Ascending aorta (tissue), 2 donors: ENCODE results near the gene SIMC1. TPM values are rescaled to one million over a fixed set of nuclear protein-coding genes. Genes with fewer than 3 reads are reported as not detected.

Source experiments
- DNase-seq, 2 donors: peaks; one replicate each; pipeline ENCODE4 v3.0.0-alpha.2; 2019; ENCODE audit warnings: low spot score in 2 of 2
- H3K27ac ChIP-seq, 2 donors: fragments of 200-600 bp; sonication (generic); one replicate each; pipeline ENCODE4 v1.5.1; 2016 to 2017; ENCODE audit warnings: mild to moderate bottlenecking in 1 of 2
- H3K27me3 ChIP-seq: fragments of 200-600 bp; sonication (generic); one replicate; pipeline ENCODE4 v1.5.1; 2017
- H3K36me3 ChIP-seq, 2 donors: fragments of 200-600 bp; sonication (generic); one replicate each; pipeline ENCODE4 v1.5.1; 2016
- H3K4me1 ChIP-seq, 2 donors: fragments of 200-600 bp; sonication (generic); one replicate each; pipeline ENCODE4 v1.5.1; 2016 to 2017; ENCODE audit warnings: mild to moderate bottlenecking in 1 of 2
- H3K4me3 ChIP-seq, 2 donors: fragments of 200-600 bp; sonication (generic); one replicate each; pipeline ENCODE4 v1.5.1; 2016 to 2017; ENCODE audit warnings: mild to moderate bottlenecking in 1 of 2
- H3K9me3 ChIP-seq, 2 donors: fragments of 200-600 bp; sonication (generic); one replicate each; pipeline ENCODE4 v1.5.1; 2016
- intact Hi-C: fragments of 100-400 bp; cut with DNase I; formaldehyde crosslinking; loops from one replicate; pipeline ENCODE4 v1.15.1; 2023
- total RNA-seq: library from RNA; depleted of rRNA; stranded (reverse); fragments of >200 nt; gene quantifications from one replicate; pipeline ENCODE4 v1.1.0, GENCODE V29; 2016
- TF ChIP-seq, protein P1 (sequence below), 3 experiments: fragments of 200-600 bp in 2 of 3; fragments of 450-650 bp in 1 of 3; sonication (generic) in 2 of 3; IDR thresholded peaks; one replicate each; pipeline ENCODE4 v1.5.1; 2016 to 2019; ENCODE audit warnings: antibody characterized with exemption in 3 of 3, mild to moderate bottlenecking in 1 of 3, moderate library complexity in 1 of 3

Gene SIMC1
- total RNA-seq, 1 donor from 2014 or later = 3.7 TPM

DNA sequence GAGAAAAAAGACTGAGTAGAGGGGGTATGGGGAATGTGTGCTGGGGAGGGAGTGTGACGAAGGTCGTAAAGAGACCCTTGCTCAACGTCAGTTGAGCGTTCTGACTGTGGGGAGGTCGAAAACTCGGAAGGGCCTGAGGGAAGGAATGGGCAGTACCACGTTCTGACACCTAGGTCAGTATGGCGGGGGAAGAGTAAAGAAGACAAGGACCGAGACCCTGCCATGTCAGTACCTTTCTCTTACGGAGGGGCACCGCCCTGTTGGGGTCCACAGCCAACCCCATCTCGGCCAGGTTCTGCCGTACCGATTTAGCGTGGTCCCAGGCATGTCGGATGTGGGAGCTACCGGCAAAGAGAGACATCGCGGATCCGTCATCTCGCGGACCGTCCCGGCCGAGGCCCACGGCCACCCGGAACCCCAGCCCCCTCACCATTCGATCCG, 149.8 kb downstream of the SIMC1 start:
- intact Hi-C loops = loop anchor here (1.0 to 10.0 kb wide), 5 partner anchors 23 to 617 kb away; partner anchors contain the start of genes ARL10, FAF2, KIAA1191 and TSPAN17
- H3K4me3 ChIP-seq = peak overlapping the region; percentile 67
- no peaks in the 10 kb centered on the region for H3K27me3 ChIP-seq
- peaks cover 32 to 51% of the 10 kb centered on the region in 2 donors for H3K36me3 ChIP-seq
- peaks cover 6 to 16% of the 10 kb centered on the region in 2 donors for H3K4me1 ChIP-seq
- H3K9me3 ChIP-seq = no peaks in the 10 kb centered on the region
- DNase-seq = no peak
- peak overlapping the region; percentile 92 for H3K27ac ChIP-seq
- TF ChIP-seq, protein P1, sequence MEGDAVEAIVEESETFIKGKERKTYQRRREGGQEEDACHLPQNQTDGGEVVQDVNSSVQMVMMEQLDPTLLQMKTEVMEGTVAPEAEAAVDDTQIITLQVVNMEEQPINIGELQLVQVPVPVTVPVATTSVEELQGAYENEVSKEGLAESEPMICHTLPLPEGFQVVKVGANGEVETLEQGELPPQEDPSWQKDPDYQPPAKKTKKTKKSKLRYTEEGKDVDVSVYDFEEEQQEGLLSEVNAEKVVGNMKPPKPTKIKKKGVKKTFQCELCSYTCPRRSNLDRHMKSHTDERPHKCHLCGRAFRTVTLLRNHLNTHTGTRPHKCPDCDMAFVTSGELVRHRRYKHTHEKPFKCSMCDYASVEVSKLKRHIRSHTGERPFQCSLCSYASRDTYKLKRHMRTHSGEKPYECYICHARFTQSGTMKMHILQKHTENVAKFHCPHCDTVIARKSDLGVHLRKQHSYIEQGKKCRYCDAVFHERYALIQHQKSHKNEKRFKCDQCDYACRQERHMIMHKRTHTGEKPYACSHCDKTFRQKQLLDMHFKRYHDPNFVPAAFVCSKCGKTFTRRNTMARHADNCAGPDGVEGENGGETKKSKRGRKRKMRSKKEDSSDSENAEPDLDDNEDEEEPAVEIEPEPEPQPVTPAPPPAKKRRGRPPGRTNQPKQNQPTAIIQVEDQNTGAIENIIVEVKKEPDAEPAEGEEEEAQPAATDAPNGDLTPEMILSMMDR (IDR thresholded peaks at IDR 0.05) = no peak

DNA sequence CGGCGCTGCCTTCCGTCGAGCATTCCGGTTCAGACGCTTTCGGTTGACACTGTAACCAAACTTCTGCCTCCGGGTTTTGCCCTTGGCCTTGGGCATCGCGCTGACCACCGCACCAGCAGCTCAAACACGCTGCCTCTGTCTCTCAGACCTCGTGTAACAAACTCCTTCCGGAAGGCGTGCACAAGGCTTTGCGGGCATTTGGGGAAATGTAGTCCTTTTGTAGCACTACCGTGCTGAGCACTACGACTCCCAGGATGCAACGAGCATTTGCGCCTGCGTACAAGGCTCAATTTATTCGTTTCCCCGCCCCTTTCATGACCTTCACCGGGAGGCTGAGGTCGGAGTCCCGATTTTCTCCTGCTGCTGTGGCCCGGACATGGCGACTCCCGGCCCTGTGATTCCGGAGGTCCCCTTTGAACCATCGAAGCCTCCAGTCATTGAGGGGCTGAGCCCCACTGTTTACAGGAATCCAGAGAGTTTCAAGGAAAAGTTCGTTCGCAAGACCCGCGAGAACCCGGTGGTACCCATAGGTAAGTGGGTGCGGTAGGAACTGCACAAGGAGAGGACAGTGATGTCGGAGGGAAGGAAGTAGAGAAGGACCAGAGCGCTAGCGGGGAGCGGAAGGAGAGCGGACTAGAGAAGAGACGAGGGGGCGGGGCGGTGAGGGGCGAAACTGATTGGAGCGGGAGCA, 150.4 kb downstream of the SIMC1 start, which contains the start of the genes HIGD2A and NOP16:
Gene HIGD2A, plus strand, starts transcription at position 308 of the 691 bp plus-strand sequence. Its CDS starts 69 bp downstream, at position 377.
Gene NOP16, minus strand, starts transcription at position 155 of the 691 bp plus-strand sequence. Its CDS starts 59 bp downstream, at position 96.
- H3K27me3 ChIP-seq = no peaks in the 10 kb centered on the region
- peak; percentile 96 to 100 for DNase-seq
- H3K4me3 ChIP-seq = peak within 1 kb of the TSS; percentile 67
- TF ChIP-seq, protein P1 (IDR thresholded peaks at IDR 0.05) = no peak
- H3K9me3 ChIP-seq = no peaks in the 10 kb centered on the region
- H3K27ac ChIP-seq = peak within 1 kb of the TSS; percentile 92
- H3K4me1 ChIP-seq = peaks cover 6 to 16% of the 10 kb centered on the region in 2 donors
- intact Hi-C loops = loop anchor here (1.0 to 10.0 kb wide), 7 partner anchors 23 to 616 kb away; partner anchors contain the start of genes ARL10, CLTB, FAF2 and KIAA1191
- peaks cover 27 to 51% of the 10 kb centered on the region in 2 donors for H3K36me3 ChIP-seq

DNA sequence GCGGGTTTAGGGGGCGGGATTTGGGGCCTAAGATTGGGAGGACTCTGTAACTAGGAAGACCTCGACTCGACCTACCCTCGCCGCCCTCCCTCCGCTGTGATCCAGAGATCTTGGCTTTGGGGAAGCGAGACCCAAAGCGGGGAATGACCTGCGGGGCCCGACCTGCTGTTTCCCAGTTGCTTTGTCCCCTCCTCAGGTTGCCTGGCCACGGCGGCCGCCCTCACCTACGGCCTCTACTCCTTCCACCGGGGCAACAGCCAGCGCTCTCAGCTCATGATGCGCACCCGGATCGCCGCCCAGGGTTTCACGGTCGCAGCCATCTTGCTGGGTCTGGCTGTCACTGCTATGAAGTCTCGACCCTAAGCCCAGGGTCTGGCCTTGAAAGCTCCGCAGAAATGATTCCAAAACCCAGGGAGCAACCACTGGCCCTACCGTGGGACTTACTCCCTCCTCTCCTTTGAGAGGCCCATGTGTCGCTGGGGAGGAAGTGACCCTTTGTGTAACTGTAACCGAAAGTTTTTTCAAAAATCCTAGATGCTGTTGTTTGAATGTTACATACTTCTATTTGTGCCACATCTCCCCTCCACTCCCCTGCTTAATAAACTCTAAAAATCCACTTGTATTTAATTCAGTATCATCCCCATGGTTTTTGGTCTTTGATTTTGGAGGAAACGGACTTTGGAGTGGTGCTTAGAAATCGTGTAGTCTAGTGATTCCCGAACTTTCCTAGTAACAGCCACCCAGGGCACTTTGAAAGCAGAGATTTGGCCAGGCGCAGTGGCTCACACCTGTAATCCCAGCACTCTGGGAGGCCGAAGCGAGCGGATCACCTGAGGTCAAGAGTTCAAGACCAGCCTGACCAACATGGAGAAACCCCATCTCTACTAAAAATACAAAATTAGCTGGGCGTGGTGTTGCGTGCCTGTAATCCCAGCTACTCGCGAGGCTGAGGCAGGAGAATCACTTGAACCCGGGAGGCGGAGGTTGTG, 151.2 kb downstream of the SIMC1 start:
- Histone ChIP-seq H3K27me3 (no peaks in the 10 kb centered on the region), H3K9me3 (no peaks in the 10 kb centered on the region), H3K4me1 (peaks cover 6 to 16% of the 10 kb centered on the region in 2 donors), H3K36me3 (peaks cover 19 to 49% of the 10 kb centered on the region in 2 donors), H3K27ac (peak overlapping the region; percentile 92), H3K4me3 (peak overlapping the region; percentile 67)
- no peak for DNase-seq
- TF ChIP-seq, protein P1 (IDR thresholded peaks at IDR 0.05) = no peak
- intact Hi-C loops = loop anchor here (1.0 to 10.0 kb wide), 4 partner anchors 27 to 615 kb away; partner anchors contain the start of genes CLTB, RNF44, TSPAN17 and UIMC1

DNA sequence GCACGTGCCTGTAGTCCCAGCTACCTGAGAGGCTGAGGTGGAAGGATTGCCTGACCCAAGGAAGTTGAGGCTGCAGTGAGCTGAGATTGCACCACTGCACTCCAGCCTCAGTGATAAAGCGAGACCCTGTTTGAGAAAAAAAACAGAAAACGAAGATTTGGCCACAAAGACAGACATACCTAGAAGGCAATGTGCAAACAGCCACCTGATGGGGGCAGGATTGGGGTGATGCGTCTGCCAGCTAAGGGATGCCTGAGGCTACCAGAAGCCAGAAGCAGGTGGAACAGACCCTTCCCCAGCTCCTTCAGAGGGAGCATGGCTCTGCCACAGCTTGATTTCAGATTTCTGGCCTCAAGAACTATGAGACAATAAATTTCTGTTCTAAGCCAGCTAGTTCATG, 153.3 kb downstream of the SIMC1 start:
- peaks cover 6 to 16% of the 10 kb centered on the region in 2 donors for H3K4me1 ChIP-seq
- H3K27ac ChIP-seq = no peak overlapping the region
- H3K9me3 ChIP-seq = no peaks in the 10 kb centered on the region
- peaks cover 13 to 52% of the 10 kb centered on the region in 2 donors for H3K36me3 ChIP-seq
- TF ChIP-seq, protein P1 (IDR thresholded peaks at IDR 0.05) = no peak
- DNase-seq = no peak
- H3K27me3 ChIP-seq = no peaks in the 10 kb centered on the region
- H3K4me3 ChIP-seq = no peak overlapping the region
- intact Hi-C loops = no loop called here

DNA sequence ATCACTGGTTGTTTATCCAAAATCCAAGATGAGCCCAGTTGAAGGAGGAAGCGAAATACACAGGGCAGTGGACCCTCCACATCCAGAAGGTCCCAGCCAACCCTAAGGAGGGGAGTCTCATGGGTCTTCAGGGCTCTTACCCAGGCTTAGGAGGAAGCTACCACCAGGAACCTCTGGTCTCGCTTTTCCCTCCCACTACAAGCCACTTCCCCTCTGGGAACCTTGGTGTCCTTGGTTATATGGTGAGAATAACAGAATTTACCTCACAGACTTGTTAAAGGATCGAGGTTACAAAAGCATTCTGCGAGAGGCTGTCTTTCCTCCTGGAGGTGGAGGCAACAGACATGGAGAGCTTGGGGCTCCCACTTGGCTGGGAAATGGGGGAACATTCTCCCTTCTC, 153.8 kb downstream of the SIMC1 start:
- Histone ChIP-seq H3K36me3 (peaks cover 14 to 57% of the 10 kb centered on the region in 2 donors), H3K4me3 (no peak overlapping the region), H3K27ac (no peak overlapping the region), H3K4me1 (peaks cover 6 to 13% of the 10 kb centered on the region in 2 donors), H3K27me3 (no peaks in the 10 kb centered on the region), H3K9me3 (no peaks in the 10 kb centered on the region)
- no peak for DNase-seq
- TF ChIP-seq, protein P1 (IDR thresholded peaks at IDR 0.05) = no peak
- intact Hi-C loops = no loop called here
